ENCODE results near the gene SPART.

SPART gene

GRCh38 chr13:36360903-36361302 lies 14.7 kb upstream of the SPART start:
- TF ChIP-seq CTCF (IDR thresholded peaks at IDR 0.05; ENCODE audit: insufficient read depth, low read depth, low read length, missing control alignments): no peak
- H3K4me3 ChIP-seq (ENCODE audit: low read length): no peak overlapping the region
- DNase-seq (ENCODE audit: low read depth): no peak

GRCh38 chr13:36359301-36359950 lies 13.2 kb upstream of the SPART start:
- TF ChIP-seq CTCF (IDR thresholded peaks at IDR 0.05; ENCODE audit: insufficient read depth, low read depth, low read length, missing control alignments): no peak

GRCh38 chr13:36358175-36358718 lies 12.1 kb upstream of the SPART start:
- H3K4me3 ChIP-seq (ENCODE audit: low read length): no peak overlapping the region
- no peak for DNase-seq (ENCODE audit: low read depth)
- TF ChIP-seq CTCF (IDR thresholded peaks at IDR 0.05; ENCODE audit: insufficient read depth, low read depth, low read length, missing control alignments): no peak

More at GRCh38 chr13:36359301-36359950, 13.2 kb upstream of the SPART start:
- H3K4me3 ChIP-seq (ENCODE audit: low read length): no peak overlapping the region
- no peak for DNase-seq (ENCODE audit: low read depth)

- TF ChIP-seq CTCF (IDR thresholded peaks at IDR 0.05; ENCODE audit: insufficient read depth, low read depth, low read length, missing control alignments): no peak
- no peak for DNase-seq (ENCODE audit: low read depth)
- no peak overlapping the region for H3K4me3 ChIP-seq (ENCODE audit: low read length)
These were observed 11.5 kb upstream of the SPART start for GRCh38 chr13:36357692-36358091.

GRCh38 chr13:36357231-36357630 lies 11.0 kb upstream of the SPART start:
- no peak for TF ChIP-seq CTCF (IDR thresholded peaks at IDR 0.05; ENCODE audit: insufficient read depth, low read depth, low read length, missing control alignments)
- DNase-seq (ENCODE audit: low read depth): no peak
- no peak overlapping the region for H3K4me3 ChIP-seq (ENCODE audit: low read length)

- H3K4me3 ChIP-seq (ENCODE audit: low read length): no peak overlapping the region
- DNase-seq (ENCODE audit: low read depth): no peak
- no peak for TF ChIP-seq CTCF (IDR thresholded peaks at IDR 0.05; ENCODE audit: insufficient read depth, low read depth, low read length, missing control alignments)
These were observed 9.9 kb upstream of the SPART start for GRCh38 chr13:36356058-36356457.

- H3K4me3 ChIP-seq (ENCODE audit: low read length): no peak overlapping the region
- DNase-seq (ENCODE audit: low read depth): no peak
- TF ChIP-seq CTCF (IDR thresholded peaks at IDR 0.05; ENCODE audit: insufficient read depth, low read depth, low read length, missing control alignments): no peak
These were observed 9.4 kb upstream of the SPART start for GRCh38 chr13:36355632-36356031.
